T1000 (cell line): ENCODE data around the gene GFER.
"Not testable (repeated sequence)": the region's sequence is repeated elsewhere in the genome, so short reads cannot be mapped to it uniquely, and the experiment has no call there.

Experiments used
- DNase-seq: peaks from one replicate; lab custom pipeline; 2025; ENCODE audit warnings: mixed read lengths; lab: John Stamatoyannopoulos, UW

Gene GFER

GRCh38 chr16:2026461-2027023 lies 42.5 kb downstream of the GFER start, which contains the start of gene NHERF2:
NHERF2 (plus strand) TSS chr16:2026902; CDS start chr16:2027006, 104 bp downstream.
- DNase-seq: peak; percentile 27

DNA sequence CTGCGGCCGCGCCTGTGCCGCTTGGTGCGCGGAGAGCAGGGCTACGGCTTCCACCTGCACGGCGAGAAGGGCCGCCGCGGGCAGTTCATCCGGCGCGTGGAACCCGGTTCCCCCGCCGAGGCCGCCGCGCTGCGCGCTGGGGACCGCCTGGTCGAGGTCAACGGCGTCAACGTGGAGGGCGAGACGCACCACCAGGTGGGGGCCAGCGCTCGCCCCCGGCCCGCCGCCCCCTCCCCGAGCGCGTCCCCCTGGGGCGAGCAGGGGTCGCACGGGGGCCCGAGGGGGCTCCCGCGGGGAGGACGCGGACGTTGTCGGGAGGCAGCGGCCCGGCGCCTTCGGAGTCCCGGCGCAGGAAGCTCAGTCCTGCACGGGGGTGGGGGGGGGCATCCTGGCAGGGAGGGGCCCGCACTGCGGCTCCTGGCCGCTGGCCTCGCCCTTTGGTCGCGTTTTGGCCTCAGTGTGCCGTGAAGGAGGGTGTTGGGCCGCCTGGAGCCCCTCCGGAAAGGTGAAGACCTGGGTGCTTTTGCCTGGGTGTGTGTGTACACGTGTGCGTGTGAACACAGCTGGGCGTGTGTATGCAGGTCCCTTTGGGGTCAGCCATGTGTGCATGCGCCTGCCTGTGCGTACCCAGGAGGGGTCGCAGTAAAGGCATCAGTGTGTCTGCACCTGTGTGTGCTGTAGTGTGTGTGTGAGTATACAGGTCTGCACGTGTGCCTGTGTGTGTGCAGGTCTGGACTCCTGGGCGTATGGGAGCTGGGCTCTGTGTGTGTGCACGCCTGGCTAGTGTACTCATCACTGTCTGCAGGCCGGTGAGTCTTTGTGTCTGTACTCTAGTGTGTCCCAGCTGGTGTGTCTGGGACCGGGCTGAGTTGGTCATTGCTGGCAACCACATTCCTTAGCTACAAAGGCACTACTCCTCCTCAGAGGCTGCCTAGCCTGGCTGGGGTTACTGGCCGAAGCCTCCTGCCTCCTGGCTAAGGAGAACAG lies 43.3 kb downstream of the GFER start:
- no peak for DNase-seq

DNA sequence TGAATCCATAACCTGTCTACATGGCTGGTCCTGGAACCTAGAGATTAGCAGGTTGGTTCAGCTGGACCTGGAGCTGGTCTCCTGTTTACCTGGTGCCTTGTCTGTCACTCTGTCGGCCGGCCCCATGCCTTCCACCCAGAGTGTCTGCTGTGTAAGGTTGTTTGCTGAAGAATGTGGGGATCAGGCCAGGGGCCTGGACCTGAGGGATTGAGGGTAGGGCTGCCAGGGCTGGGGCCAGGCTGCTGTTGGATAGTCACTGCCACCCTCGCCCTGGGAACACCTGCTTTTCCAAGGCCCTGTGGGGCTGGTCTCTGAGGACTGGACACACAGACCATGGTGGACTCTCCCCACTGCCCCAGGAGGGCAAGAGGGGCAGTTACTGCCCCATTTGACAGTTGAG lies 44.2 kb downstream of the GFER start:
- no peak for DNase-seq

DNA sequence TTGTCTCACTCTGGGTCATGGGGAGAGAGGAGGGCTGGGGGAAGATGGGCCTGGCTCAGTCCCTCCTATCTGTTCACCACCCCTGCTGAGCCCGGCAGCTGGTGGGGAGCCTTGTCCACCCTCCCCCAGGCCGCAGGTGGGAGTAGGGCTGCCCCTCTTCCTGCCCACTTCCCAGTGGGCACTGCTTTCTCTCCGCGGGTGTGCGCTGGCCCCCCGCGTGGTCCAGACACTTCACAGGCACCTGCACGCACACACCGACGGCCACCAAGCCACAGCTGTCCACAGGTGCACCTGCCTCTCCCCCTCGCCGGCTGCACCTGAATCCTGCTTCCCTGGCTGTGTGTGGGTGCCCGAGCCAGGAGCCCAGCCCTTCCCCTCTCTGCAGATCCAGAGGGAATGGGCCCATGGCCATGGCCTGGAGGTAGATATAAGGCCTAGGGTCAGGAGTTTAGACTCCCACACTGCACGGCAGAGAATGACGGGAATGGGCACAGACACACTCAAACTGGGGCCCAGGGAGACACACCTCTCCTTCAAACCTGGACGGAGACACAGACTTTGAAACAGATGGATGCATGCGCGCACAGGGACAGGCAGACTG lies 44.7 kb downstream of the GFER start:
- DNase-seq: no peak

DNA sequence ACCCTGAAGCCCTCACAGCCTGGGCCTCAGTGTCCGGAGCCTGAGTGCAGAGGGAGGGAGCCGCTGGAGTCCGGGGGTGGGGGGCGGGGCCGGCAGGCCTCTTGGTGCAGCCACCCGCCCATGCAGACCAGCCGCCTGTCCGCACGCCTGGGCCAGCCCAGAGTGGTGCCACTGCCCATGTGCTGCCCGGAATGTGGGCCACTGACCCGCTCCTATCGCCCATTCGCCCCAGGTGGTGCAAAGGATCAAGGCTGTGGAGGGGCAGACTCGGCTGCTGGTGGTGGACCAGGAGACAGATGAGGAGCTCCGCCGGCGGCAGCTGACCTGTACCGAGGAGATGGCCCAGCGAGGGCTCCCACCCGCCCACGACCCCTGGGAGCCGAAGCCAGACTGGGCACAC lies 45.4 kb downstream of the GFER start:
- DNase-seq: no peak

GRCh38 chr16:2030036-2030435 lies 46.0 kb downstream of the GFER start:
- DNase-seq: no peak

DNA sequence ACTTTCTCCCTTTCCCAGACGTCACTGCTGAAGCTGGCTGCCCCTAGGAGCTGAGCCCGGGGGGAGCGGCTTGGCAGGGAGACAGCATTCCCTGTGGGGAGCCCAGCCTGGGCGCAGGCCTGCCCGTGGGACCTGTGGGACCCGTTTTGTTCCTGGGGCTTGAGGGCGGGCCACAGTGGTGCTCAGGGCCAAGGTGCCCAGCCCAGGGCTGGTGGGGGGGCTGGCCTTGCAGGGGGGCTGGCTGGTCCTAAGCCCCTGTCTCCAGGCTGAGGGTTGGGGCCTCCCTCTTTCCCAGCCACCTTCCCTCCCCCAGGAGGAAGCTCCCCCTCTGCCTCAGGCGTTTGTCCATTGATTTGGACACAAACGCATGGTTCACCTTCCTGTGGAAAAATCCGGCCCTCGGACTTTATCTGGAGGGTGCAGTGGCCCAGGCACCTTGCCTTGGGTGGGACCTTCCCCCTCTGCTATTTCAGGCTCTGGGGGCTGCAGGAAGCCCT lies 47.1 kb downstream of the GFER start:
- no peak for DNase-seq

DNA sequence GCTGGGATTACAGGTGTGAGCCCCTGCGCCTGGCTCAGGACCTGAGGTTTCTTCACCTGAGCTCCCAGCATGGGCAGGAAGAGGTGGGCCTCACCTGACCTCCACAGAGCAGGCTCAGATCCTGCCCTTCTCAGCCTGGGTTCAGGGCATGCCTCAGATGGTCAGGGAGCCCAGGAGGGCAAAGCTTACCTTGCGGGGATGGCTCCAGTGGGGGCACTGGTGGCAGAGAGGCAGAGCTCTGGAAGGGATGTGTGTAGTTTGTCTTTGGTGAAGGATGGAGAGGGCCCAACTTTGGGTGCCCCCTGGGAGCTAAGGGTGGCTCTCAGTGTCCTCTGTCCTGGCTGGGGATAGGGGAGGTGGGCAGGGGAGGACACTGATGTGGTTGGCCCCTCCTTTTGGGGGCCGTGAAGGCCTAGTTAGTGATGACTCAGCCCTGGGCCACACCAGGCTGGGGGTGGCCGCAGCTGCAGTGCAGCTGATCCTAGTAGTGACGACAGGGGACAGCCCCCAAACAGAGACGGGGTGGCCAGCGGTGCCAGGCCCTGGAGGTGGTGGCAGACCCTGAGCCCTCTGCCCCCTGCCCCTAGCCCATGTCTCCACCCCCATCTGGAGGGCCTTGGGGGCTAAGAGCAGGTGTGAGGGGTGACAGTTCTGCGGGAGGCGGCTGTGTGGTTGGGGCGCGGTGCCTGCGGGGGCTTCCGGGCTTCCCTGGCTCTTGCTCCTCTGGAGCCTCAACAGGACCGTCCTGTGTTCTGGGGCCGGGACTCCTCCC lies 48.5 kb downstream of the GFER start:
- no peak for DNase-seq

GRCh38 chr16:2033057-2033908 lies 49.3 kb downstream of the GFER start:
- peak; percentile 77 for DNase-seq

DNA sequence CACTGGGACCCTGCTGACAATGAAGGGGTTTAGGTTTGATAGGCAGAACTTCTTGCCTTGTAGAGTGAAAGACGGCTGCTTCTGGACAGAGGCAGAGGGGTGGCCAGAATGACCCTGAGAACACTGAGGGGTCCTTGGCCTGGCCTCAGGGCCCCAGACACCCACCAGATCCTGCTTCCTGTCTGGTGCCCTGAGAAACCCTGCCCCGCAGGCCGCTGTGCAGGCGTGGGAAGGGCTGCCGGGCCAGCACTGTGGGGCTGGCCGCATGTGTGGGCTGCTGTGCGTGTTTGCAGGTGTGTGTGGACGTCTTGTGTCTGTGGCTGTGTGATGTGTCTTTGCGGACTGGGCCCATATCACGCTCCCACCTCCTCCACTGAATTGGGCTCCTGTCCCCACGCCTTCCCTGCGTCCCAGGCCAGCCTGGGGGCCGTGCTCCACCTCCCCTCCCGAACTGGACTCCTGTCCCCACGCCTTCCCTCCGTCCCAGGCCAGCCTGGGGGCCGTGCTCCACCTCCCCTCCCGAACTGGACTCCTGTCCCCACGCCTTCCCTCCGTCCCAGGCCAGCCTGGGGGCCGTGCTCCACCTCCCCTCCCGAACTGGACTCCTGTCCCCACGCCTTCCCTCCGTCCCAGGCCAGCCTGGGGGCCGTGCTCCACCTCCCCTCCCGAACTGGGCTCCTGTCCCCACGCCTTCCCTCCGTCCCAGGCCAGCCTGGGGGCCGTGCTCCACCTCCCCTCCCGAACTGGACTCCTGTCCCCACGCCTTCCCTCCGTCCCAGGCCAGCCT lies 50.1 kb downstream of the GFER start:
- not testable (repeated sequence) for DNase-seq

GRCh38 chr16:2034696-2035430 lies 50.9 kb downstream of the GFER start:
- DNase-seq: no peak

- DNase-seq: peak; percentile 93
Measured at GRCh38 chr16:2035431-2036199, 51.6 kb downstream of the GFER start.

- no peak for DNase-seq
Measured at GRCh38 chr16:2036200-2036966, 52.4 kb downstream of the GFER start.

GRCh38 chr16:2037115-2037514 lies 53.1 kb downstream of the GFER start:
- DNase-seq: no peak
